EL (cell line): ENCODE results near the gene KIF5A.

ENCODE experiments used
- DNase-seq: peaks from one replicate; pipeline ENCODE4 v3.0.0-alpha.2; 2016

Gene KIF5A

DNA sequence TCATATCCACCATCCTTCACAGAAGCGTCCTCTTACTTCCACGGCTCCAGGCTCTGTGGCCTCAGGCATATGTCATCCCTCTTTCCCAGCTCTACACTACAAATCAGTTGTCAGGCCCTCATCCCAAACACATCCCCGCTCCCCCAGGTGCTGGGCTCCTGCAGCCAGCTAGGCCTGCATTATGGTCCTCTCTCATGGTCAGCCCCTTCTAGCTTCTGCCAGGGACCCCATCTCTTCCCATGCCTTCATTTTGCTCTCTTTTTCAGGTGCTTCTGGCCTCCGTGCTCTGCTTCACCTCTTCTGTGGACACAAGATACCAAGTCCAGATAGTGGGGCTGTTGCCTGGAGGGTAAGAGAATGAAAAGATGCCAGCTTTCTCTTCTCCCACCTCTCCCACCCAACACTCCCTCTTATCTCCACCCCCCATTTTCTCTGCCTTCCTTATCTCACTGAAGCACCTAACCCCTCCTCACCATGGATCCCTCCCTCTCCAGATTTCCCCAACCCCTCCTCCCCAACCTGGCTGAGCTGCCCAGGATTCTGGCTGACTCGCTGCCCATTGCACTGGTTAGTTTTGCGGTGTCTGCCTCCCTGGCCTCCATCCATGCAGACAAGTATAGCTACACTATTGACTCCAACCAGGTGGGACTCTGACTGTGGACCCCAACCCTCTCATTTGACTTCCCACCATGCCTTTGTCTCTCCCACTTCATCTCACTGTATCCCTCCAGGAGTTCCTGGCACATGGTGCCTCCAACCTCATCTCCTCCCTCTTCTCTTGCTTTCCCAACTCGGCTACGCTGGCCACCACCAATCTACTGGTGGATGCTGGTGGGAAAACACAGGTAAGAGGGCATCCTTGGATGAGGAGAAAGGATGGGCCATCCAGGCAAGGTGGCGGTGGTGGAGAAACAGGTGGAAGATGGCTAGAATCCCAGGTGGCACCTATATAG lies 72.7 kb downstream of the KIF5A start:
- no peak for DNase-seq

DNA sequence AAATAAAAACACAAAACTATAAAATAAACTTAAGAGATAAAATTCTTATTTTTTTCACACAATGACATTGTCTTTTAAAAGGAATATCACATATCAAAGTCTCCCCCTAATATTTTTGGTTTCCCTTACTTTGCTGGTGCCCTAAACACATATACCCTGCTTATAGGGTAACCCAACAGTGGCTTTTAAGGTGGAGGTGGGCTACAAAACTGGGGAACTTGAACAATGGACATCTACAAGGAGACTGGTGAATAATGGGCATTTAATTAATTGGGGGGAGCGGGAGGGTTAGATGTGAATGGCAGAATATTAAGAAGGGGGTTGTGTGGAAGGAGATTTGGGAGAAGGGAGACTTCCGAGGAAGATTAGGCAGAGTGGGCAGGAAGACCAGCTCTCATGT lies 73.5 kb downstream of the KIF5A start:
- DNase-seq = no peak

DNA sequence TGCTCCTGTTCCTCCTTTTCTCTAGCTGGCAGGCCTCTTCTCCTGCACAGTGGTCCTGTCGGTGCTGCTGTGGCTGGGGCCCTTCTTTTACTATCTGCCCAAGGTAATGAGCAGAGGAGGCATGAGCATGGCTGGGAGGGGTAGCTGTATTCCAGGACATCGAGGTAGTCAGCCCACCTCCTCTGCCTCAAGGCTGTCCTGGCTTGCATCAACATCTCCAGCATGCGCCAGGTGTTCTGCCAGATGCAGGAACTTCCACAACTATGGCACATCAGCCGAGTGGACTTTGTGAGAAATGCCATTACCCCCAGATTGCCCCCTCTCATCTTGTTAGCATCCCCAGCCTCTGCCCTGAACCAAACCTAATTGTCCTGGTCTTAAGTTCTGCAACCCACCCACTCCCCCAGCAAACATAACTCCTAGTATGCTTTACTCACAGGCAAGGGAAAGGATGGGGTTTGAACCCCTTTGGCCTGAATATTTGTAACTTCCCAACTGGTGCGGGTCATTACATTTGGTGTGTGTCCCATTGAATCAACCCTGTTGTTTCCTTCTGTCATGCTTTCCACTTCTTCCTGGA lies 74.1 kb downstream of the KIF5A start:
- DNase-seq = no peak

DNA sequence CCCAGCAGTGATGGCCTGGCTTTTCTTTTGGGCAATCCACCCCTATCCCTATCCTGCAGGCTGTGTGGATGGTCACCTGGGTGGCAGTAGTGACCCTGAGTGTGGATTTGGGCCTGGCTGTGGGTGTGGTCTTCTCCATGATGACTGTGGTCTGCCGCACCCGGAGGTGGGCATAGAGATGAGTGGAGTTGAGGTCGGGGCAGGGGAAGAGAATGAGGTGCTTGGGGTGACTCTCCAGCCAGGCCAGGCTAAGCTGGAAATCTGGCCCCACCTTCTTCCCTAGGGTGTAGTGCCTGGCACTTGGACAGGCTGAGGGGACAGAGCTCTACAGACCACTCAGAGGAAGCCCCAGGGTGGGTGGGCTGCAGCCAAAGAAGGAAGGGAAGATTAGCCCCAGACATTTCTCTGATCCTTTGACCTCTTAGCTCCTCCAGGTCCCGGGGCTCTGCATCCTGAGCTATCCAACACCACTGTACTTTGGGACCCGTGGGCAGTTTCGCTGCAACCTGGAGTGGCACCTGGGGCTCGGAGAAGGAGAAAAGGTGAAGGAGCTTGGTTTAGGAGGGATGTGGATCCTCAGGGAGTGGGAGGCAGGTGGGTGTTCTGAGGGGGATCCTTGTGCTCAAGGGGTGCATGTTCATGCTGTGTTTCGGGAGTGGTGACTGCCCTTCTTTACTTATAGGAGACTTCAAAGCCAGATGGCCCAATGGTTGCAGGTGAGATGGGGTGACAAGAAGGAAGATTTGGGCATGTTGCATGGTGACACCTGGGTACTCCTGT lies 74.8 kb downstream of the KIF5A start:
- no peak for DNase-seq

DNA sequence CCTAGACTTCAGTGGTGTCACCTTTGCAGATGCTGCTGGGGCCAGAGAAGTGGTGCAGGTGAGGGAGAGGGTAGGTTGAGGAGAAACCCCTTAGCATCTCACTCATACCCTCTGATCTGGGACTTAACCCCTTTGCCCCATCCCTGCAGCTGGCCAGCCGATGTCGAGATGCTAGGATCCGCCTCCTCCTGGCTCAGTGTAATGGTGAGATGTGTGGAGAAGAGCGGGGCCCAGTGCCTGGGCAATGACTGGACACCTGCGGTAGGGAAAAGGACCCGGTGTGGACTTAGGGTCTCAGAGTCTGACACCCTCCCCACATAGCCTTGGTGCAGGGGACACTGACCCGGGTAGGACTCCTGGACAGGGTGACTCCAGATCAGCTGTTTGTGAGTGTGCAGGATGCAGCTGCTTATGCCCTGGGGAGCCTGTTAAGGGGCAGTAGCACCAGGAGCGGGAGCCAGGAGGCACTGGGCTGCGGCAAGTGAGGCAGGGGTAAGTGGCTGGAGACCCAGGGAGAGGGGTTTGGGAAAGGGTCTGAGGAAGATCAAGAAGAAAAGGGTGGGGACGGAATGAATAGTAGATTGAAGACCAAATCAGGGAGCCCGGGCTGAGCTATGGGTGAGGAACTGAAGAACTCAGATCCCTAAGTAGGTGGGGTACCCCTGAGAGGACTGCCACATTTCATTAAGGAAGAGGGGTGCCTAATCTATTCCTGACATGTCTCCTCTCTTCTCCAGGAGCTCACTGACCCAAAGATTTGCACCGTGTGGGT lies 75.6 kb downstream of the KIF5A start:
- no peak for DNase-seq

DNA sequence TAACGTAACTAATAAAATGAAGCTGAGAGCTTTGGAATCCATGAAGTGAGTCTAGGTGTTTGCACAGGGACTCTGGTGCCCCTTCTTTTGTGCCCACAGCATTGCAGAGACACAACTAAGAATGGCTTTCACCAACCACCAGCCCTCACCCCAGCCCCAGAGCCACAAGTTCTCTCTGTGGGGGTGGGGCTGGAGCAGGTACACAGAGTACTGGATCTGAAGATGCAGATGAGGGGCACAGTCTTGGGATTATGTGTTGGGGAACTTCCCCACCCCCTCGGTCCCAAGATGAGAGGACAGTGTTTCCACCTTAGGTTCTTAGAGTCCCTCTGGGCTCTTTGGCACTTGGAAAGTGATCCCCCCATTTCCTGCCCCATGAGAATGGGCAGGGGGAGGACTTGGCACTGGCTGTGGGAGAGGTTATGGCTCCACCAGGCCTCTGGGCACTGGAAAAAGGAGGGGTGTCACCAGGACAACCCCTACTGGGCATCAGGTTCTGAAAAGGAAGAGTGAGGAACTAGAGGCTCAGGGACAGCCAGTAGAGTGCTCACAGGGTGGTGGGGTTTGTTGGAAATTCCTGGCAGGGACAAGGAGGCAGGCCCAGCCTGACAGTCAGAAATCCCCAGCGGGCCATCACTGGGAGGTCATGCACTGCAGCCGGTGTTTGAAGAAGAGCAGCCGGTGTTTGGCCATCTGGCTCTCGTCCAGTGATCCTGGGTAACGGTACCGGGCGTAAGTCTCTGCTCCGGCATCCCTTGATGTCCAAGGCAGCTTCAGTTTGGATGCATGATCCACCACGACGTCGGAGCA lies 76.5 kb downstream of the KIF5A start:
- no peak for DNase-seq

DNA sequence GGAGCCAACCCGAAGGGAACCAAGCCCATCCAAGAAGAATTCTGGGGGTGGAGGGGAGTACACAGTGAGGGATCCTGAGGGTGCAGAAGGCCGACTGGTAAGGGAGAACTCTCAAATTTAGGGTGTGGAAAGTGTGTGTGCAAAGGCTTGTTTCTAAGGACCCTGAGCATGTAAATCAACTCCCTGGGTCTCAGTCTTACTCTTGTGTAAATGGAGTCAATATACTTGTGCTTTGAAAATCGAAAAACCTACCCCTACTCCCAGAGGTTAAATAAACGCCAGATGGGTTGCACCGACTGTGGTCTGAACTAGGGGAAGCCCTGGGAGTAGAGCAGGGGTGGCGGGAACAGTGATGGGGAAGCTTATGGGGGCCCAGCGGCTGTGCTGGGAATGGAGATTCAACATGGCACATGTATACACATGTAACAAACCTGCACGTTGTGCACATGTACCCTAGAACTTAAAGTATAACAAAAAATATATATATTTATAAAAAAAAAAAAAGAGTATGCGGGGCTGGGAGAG lies 77.1 kb downstream of the KIF5A start:
- no peak for DNase-seq

DNA sequence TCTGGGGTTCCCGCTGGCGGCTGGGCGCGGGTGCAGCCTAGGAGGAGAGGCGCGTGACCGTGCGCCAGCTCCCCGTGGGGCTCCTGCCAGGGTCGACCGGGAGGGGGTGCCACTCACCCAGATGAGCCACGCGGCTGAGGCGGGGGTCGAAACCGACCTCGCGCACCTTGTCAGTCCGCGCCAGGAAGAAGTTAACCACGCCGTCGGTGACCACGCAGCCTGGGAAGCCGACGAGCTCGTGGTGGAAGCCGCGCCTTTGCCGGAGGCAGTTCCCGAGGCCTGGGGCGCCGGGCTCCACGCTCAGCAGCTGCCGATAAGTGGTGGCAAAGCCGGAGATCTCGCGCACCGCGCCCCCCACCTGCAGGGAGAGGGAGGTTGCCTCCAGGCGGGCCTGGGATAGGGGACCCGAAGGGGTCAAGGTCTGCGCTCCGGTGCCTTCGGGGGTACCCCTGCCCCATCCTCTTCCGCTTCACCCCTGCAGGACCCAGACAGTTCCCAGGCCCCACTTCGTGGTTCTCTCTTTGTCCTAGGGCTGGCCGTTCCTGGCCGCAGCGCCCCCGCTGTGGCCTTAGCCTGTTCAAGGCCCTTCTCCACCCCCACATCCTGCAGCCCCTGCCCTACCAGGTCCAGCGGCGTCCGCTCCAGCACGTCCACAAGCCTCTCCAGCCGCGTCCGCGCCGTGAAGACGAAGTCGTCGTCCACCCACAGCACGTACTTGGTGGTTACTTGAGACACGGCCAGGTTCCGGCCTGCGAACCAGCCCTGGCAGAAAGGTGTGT lies 77.8 kb downstream of the KIF5A start:
- no peak for DNase-seq

DNA sequence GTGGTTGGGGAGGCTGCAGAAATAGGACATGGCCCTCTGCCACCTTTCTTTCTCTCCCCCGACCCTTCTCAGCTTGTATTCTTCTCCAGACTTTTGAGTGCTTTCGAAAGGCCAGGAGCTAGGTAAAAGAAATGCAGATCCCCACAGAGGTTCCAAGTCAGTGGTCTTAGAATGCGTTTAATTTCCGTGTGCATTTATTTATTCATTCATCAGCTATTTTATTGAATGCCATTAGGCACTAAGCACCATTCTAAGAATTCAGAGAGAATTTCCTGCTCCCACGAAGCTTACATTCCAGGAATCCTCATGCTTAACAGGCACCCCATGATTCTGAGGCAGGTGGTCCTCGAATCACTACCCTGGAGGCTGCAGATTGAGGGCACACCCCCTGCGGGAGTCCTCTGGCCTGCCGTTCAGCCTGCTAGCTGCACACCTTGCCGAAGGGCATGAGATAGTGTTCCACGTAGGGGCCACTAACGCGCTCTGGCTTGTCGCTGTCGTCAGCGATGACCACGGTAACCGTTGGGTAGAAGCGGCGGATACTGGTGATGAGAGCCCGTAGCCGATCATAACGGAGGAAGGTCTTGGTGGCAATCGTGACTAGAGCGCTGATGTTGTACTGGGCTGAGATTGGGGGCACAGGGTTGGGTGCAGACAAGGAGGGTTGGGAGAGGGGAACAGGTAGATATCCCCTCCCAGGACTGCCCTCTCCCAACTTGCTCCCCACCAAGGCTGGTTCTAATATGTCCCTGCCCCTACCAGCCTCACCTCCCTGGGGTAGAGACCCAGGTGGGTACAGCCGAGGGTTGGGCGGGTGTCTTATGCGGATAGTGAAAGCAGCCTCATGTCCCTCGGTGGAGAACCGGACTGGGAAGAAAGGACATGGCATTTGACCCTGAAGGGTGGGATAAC lies 78.7 kb downstream of the KIF5A start:
- no peak for DNase-seq

DNA sequence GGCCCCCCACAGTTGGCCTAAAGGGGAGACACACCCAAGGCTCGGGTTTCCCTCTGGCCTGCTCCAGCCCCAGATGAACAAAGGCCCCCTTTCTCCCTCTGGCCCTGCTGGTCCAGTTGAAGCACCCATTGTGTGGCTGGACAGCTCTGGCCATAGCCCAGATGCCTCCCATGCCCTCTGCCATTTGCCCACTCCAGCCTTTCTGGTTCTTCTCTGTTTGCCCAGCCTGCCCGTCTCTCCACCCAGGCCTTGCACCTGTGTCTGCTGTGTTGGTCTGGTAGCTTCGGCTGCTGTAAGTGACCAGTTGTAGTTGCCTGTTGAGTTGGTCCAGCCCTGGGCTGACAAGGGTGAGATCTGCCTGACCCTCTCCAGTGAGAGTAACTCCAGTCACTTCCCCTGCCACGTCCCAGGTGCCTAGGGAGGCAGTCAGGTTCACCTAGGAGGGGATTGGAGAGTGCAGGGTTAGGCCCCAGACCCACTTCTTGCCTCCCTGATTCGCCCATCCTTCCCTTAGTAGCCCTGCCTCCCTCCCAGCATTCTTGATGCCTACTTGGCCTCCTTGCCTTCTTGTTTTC lies 80.1 kb downstream of the KIF5A start:
- no peak for DNase-seq

DNA sequence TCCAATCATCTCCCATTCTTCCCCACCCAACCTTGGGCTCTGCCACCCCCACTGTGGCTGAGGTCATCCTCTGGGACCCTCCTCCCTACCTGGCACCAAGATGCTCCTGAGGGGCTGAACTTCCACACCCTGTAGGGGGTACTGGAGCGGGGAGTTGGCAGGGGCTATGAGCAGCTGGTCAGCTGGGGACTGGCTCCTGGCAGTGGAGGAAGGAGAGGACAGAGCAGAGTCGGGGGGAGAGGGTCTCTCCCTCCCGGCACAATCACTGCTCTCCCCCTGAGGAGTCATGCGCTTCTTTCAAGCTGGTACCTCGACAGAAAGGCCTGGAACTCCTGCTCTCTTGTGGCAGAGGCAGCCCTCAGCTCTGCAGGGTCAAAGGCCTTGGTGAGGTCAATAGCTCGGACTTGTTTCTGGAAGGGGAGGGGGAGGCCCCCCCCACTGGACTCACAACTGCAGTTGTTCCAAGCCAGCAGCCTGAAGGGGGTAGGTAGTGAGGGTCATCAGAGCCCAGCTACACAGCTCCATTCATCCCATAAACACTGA lies 81.1 kb downstream of the KIF5A start:
- no peak for DNase-seq

DNA sequence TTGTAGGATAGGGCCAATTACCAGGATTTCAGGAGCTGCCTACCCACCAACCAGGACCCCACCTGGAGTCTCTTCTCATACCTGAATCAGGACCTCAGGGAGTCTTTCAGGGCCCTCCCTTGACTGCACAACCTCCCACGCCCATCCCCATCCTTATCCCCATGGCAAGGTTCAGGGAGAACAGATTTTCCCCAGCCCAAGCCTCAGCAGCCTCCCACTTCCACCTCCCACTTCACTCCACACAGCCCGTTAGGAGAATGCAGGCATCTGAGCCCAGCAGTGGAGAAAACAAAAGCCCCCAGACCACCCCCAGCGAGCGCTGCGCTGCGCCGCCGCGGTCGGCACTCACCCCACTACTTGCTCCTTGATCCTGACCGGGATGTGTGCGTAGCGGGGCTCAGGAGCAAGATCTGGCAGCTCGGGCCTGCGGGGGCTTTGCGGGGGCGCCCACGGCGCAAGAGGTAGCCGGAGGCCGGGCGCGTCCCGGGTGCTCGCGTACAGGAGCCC lies 81.8 kb downstream of the KIF5A start:
- DNase-seq = no peak

DNA sequence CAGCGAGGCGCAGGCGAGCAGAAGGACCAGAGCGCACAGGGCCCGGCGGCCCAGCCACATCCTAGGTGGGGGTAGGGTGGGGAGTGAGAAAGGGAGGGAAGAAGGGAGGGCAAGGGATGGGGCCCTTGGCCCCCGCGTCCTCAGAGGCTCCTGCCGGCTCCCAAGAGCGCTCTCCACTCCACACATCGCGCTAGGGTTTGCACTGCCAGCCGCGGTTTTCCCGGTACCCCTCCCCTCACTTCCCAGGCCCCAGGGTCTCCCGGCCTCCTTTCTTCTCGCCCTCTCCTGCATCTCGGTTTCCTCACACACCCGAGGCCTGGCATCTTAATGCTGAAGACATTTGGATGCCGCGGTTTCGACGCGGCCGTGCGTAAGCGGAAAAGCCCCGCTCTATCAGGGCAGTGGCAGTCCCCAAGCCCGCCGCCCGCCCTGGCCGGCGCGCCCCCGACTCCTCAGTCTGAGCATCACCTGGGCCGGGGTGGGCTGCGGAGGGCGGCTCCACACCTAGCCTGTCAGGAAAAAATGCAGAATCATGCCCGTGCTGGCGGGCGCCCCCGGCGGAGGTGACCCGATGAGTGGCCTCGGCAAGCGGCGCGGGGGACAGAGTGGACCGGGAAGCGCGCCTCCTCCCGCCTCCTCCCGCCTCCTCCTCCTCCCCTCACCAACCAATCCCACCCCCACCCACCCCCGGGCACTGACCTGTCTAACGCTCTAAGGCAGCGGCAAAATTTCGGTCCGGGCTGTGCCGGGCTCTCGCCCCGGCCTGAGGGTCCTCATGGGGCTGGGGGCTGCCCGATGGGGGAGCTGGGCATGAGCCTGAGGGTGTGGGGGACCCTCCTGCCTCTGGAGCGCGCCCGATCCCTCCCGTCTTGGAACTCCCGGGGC lies 82.5 kb downstream of the KIF5A start:
- DNase-seq = peak; percentile 48

DNA sequence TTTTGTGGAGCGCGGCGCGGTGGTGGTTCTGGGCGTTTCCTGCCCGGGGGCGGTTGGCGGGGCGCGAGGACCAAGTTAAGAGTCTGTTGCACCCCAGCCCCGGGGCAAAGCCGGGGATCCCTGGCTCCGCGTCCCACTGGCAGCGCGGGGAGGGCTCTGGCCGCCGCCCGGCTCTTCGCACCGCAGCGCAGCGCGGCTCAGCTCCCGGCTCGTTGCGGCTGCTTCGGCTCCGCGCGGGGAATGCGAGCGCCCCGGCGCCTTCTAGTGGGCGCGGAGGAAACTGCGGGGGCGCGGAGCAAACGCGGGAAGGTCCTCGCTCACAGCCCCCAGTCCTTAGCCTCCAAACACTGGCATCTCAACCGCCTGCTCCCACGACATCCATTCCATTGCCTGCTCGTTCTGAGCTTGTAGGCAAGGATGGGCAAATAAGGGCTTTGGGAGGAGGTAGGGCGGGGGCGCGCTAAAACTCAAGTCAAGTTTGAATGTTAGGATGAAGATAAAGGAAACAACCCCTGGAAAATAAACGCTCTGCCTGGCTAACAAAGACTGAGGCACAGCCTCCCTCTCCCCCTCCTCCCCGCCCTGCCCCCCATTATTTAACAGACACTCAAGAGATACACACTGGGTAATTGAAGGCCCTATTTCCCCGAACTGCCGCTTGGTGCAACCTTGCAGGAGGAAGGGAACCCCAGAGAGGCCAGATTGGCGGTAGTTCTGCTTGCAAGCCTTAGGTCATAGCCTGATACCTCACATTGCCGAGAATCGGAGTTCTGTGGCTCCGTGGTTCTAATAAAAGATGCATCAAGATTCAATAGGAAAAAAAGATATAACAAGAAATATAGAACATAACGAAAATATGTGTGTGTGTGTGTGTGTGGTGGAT lies 83.4 kb downstream of the KIF5A start, which contains the start of gene B4GALNT1:
Gene B4GALNT1 (minus strand): TSS at position 244 of the 883 bp plus-strand sequence. CDS start 1,069 bp downstream, outside the sequence.
- DNase-seq = peak; percentile 71
